Hepatocyte (in vitro differentiated cells): ENCODE results near the gene EHBP1.

ENCODE experiments used
- EZH2 ChIP-seq: fragments of 200-600 bp; sonication (generic); IDR thresholded peaks from 2 replicates; pipeline ENCODE4 v1.6.1; 2016; ENCODE audit warnings: antibody characterized with exemption, mild to moderate bottlenecking, borderline replicate concordance
- EZH2phosphoT487 ChIP-seq: fragments of 200-600 bp; sonication (generic); IDR thresholded peaks from one replicate; pipeline ENCODE4 v1.6.1; 2018; ENCODE audit warnings: antibody characterized with exemption, mild to moderate bottlenecking, low read depth, moderate library complexity; ENCODE audit not compliant: unreplicated experiment, severe bottlenecking
- TF ChIP-seq, protein P1 (sequence below): fragments of 200-600 bp; sonication (generic); IDR thresholded peaks from 2 replicates; pipeline ENCODE4 v1.5.1; 2016; ENCODE audit warnings: antibody characterized with exemption, mild to moderate bottlenecking; ENCODE audit not compliant: poor library complexity

- TF ChIP-seq, protein P1, sequence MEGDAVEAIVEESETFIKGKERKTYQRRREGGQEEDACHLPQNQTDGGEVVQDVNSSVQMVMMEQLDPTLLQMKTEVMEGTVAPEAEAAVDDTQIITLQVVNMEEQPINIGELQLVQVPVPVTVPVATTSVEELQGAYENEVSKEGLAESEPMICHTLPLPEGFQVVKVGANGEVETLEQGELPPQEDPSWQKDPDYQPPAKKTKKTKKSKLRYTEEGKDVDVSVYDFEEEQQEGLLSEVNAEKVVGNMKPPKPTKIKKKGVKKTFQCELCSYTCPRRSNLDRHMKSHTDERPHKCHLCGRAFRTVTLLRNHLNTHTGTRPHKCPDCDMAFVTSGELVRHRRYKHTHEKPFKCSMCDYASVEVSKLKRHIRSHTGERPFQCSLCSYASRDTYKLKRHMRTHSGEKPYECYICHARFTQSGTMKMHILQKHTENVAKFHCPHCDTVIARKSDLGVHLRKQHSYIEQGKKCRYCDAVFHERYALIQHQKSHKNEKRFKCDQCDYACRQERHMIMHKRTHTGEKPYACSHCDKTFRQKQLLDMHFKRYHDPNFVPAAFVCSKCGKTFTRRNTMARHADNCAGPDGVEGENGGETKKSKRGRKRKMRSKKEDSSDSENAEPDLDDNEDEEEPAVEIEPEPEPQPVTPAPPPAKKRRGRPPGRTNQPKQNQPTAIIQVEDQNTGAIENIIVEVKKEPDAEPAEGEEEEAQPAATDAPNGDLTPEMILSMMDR: no peak
- TF ChIP-seq EZH2phosphoT487: no peak
- no peak for TF ChIP-seq EZH2
These were observed 232.6 kb downstream of the EHBP1 start for GRCh38 chr2:62938126-62938525.
